Keratinocyte (primary cell): Measurements from ENCODE around the gene MAN2A2. TPM values are rescaled to one million over a fixed set of nuclear protein-coding genes. Genes with fewer than 3 reads are reported as not detected.

Experiments used
- DNase-seq: peaks from one replicate; pipeline ENCODE4 v3.0.0-alpha.2; 2011; ENCODE audit warnings: low read depth, missing footprints, low spot score
- FAIRE-seq: peaks from 2 replicates; lab custom pipeline; 2011; peaks lifted over from hg19 to GRCh38; lab: Jason Lieb, UNC
- H2AFZ ChIP-seq: 2 replicates; pipeline ENCODE4 v1.6.0; 2012; ENCODE audit warnings: low read length, control low read depth, inconsistent platforms; ENCODE audit not compliant: control insufficient read depth
- H3K27ac ChIP-seq: 2 replicates; pipeline ENCODE4 v1.5.1; 2011; ENCODE audit warnings: low read length; ENCODE audit not compliant: control insufficient read depth, insufficient read depth
- H3K27me3 ChIP-seq: 3 replicates; pipeline ENCODE4 v1.6.0; 2011; ENCODE audit warnings: low read length; ENCODE audit not compliant: control insufficient read depth, insufficient read depth; ENCODE audit errors: extremely low read depth
- H3K36me3 ChIP-seq, 2 experiments: 2 replicates in 1 of 2; 3 replicates in 1 of 2; pipeline ENCODE4 v1.5.1; 2011; ENCODE audit warnings: low read length in 2 of 2, mild to moderate bottlenecking in 1 of 2; ENCODE audit not compliant: control insufficient read depth in 2 of 2, insufficient read depth in 2 of 2; ENCODE audit errors: extremely low read depth in 1 of 2
- H3K4me1 ChIP-seq: 3 replicates; pipeline ENCODE4 v1.5.1; 2011; ENCODE audit warnings: low read length; ENCODE audit not compliant: control insufficient read depth, insufficient read depth; ENCODE audit errors: extremely low read depth
- H3K4me2 ChIP-seq: 3 replicates; pipeline ENCODE4 v1.6.0; 2011; ENCODE audit warnings: low read depth, low read length; ENCODE audit not compliant: control insufficient read depth, insufficient read depth; ENCODE audit errors: extremely low read depth
- H3K4me3 ChIP-seq, 3 experiments: fragments of 200-600 bp in 1 of 3; sonication (generic) in 1 of 3; 2 replicates in 2 of 3; 3 replicates in 1 of 3; pipeline ENCODE4 v1.5.1; 2011 to 2016; ENCODE audit warnings: low read length in 3 of 3, mild to moderate bottlenecking in 3 of 3, control low read depth in 2 of 3, inconsistent platforms in 1 of 3, low read depth in 1 of 3, mixed read lengths in 1 of 3, mixed run types in 1 of 3, moderate library complexity in 1 of 3; ENCODE audit not compliant: control insufficient read depth in 2 of 3, insufficient read depth in 2 of 3; ENCODE audit errors: extremely low read depth in 1 of 3
- H3K79me2 ChIP-seq: 2 replicates; pipeline ENCODE4 v1.6.0; 2012; ENCODE audit warnings: low read length; ENCODE audit not compliant: control insufficient read depth, insufficient read depth
- H3K9ac ChIP-seq: 3 replicates; pipeline ENCODE4 v1.6.0; 2011; ENCODE audit warnings: low read length; ENCODE audit not compliant: control insufficient read depth, insufficient read depth; ENCODE audit errors: extremely low read depth
- H3K9me1 ChIP-seq: 3 replicates; pipeline ENCODE4 v1.6.0; 2011; ENCODE audit warnings: low read length; ENCODE audit not compliant: control insufficient read depth, insufficient read depth; ENCODE audit errors: extremely low read depth
- H3K9me3 ChIP-seq: 2 replicates; pipeline ENCODE4 v1.5.1; 2012; ENCODE audit warnings: low read depth, low read length; ENCODE audit not compliant: control insufficient read depth
- H4K20me1 ChIP-seq: 3 replicates; pipeline ENCODE4 v1.6.0; 2011; ENCODE audit warnings: low read length; ENCODE audit not compliant: control insufficient read depth, insufficient read depth; ENCODE audit errors: extremely low read depth
- EZH2 ChIP-seq: IDR thresholded peaks from one replicate; pipeline ENCODE4 v1.6.1; 2012; ENCODE audit warnings: inconsistent platforms, mild to moderate bottlenecking, low read length, moderate library complexity
- dilution Hi-C: fragments of 300-500 bp; cut with MboI; formaldehyde crosslinking; loops from one replicate; pipeline ENCODE4 v1.7.0; 2020; ENCODE audit warnings: low sequenced_read_pairs; ENCODE audit not compliant: extremely low pct_ligation_motif_present
- polyA plus RNA-seq, 5 experiments: library from polyadenylated mRNA; depleted of rRNA in 3 of 5; stranded (reverse) in 3 of 5; stranded (forward) in 1 of 5; unstranded in 1 of 5; fragments of >200 nt; gene quantifications; 1 replicate in 1 of 5; 2 replicates in 3 of 5; 3 replicates in 1 of 5; pipeline versions ENCODE4 v1.2.1 to v1.2.3, GENCODE V29; 2011 to 2012; ENCODE audit warnings: missing spikeins in 2 of 5, low read depth in 1 of 5, low replicate concordance in 1 of 5
- TF ChIP-seq, protein P1 (sequence below), 3 experiments: IDR thresholded peaks in 1 of 3; conservative IDR thresholded peaks in 1 of 3; optimal IDR thresholded peaks in 1 of 3; 2 replicates in 2 of 3; 3 replicates in 1 of 3; pipeline versions ENCODE3 to v1.5.1; 2011; ENCODE audit warnings: low read length in 3 of 3, mild to moderate bottlenecking in 3 of 3, moderate library complexity in 2 of 3, control low read depth in 1 of 3, inconsistent platforms in 1 of 3; ENCODE audit not compliant: insufficient read depth in 2 of 3; ENCODE audit errors: extremely low read depth in 1 of 3

The MAN2A2 gene
- polyA plus RNA-seq, 1 donor (not counting 4 experiments of a cell fraction or from before 2014, with no cell fraction given), result 6.6 TPM

DNA sequence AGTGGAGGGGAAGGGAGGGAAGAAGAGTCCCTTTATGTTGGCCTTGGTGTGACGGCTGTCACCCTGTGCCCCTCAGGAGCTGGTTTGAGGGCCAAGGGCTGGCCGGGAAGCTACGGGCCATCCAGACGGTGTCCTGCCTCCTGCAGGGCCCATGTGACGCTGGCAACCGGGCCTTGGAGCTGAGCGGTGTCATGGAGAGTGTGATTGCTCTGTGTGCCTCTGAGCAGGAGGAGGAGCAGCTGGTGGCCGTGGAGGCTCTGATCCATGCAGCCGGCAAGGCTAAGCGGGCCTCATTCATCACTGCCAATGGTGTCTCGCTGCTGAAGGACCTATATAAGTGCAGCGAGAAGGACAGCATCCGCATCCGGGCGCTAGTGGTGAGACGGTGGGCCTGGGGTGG, 43.4 kb downstream of the MAN2A2 start:
- Histone ChIP-seq H3K4me3 (no peak overlapping the region), H3K9me1 (no peaks in the 10 kb centered on the region), H2AFZ (no peak overlapping the region), H4K20me1 (no peaks in the 10 kb centered on the region), H3K9me3 (no peaks in the 10 kb centered on the region), H3K4me2 (no peak overlapping the region), H3K27ac (no peak overlapping the region), H3K27me3 (no peaks in the 10 kb centered on the region), H3K4me1 (peaks cover 4% of the 10 kb centered on the region), H3K9ac (no peak overlapping the region), H3K79me2 (no peaks in the 10 kb centered on the region), H3K36me3 (peaks cover 41 to 55% of the 10 kb centered on the region in 2 experiments)
- DNase-seq (no peak), FAIRE-seq (no peak)
- no peak for TF ChIP-seq EZH2
- TF ChIP-seq, protein P1, sequence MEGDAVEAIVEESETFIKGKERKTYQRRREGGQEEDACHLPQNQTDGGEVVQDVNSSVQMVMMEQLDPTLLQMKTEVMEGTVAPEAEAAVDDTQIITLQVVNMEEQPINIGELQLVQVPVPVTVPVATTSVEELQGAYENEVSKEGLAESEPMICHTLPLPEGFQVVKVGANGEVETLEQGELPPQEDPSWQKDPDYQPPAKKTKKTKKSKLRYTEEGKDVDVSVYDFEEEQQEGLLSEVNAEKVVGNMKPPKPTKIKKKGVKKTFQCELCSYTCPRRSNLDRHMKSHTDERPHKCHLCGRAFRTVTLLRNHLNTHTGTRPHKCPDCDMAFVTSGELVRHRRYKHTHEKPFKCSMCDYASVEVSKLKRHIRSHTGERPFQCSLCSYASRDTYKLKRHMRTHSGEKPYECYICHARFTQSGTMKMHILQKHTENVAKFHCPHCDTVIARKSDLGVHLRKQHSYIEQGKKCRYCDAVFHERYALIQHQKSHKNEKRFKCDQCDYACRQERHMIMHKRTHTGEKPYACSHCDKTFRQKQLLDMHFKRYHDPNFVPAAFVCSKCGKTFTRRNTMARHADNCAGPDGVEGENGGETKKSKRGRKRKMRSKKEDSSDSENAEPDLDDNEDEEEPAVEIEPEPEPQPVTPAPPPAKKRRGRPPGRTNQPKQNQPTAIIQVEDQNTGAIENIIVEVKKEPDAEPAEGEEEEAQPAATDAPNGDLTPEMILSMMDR (optimal IDR thresholded peaks at IDR 0.05 in 1 of 3, IDR thresholded peaks at IDR 0.05 in 1 of 3, conservative IDR thresholded peaks at IDR 0.05 in 1 of 3; ENCODE audit: extremely low read depth in 1 of 3, insufficient read depth in 2 of 3, low read length in 3 of 3), result no peak
- dilution Hi-C loops, result no loop called here

DNA sequence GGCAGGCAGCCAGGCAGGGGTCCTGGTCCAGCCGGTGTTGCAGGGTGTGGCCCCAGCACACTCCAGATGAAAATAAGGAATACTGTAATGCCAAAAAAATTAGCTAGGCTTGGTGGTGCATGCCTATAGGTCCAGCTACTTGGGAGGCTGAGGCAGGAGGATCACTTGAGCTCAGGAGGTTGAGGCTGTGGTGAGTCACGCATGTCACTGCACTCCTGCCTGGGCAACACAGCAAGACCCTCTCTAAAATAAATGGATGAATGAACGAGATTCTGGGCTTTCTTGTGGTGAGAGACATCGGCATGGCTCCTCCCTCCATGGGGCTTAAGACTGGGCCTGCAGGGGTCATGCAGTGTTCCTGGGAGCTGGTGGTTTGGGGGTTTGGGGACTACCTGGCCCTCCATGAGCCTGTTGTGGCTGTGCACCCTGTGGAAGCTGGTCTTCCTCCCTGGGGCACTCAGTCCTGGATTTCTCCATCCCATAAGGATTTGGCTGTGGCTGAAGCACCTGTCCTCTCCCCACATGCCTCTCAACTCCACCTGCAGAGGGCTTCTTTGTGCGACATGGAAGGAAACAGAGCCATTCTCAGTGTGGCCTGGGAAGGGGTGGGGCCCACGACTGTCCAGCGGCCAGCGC, 44.0 kb downstream of the MAN2A2 start:
- Histone ChIP-seq H3K36me3 (peaks cover 44 to 56% of the 10 kb centered on the region in 2 experiments), H3K4me1 (peaks cover 4% of the 10 kb centered on the region), H3K27ac (no peak overlapping the region), H3K9me3 (no peaks in the 10 kb centered on the region), H3K79me2 (no peaks in the 10 kb centered on the region), H4K20me1 (no peaks in the 10 kb centered on the region), H3K4me2 (no peak overlapping the region), H3K9ac (no peak overlapping the region), H2AFZ (no peak overlapping the region), H3K27me3 (no peaks in the 10 kb centered on the region), H3K4me3 (no peak overlapping the region), H3K9me1 (no peaks in the 10 kb centered on the region)
- DNase-seq, result no peak
- dilution Hi-C loops, result no loop called here
- TF ChIP-seq, protein P1 (optimal IDR thresholded peaks at IDR 0.05 in 1 of 3, IDR thresholded peaks at IDR 0.05 in 1 of 3, conservative IDR thresholded peaks at IDR 0.05 in 1 of 3; ENCODE audit: extremely low read depth in 1 of 3, insufficient read depth in 2 of 3, low read length in 3 of 3), result no peak
- no peak for TF ChIP-seq EZH2
- FAIRE-seq, result no peak
